ENCODE data around the gene F9. TPM values are rescaled to one million over a fixed set of nuclear protein-coding genes. Genes with fewer than 3 reads are reported as not detected.

Gene F9
- total RNA-seq, 4 donors from 2014 or later: not detected

- Histone ChIP-seq H3K36me3 (no peaks in the 10 kb centered on the region), H3K27me3 (no peaks in the 10 kb centered on the region), H3K9me3 (no peaks in the 10 kb centered on the region), H3K4me3 (no peak overlapping the region), H3K27ac (no peak overlapping the region), H3K4me1 (no peaks in the 10 kb centered on the region)
- intact Hi-C loops (cut with DNase I): no loop called here
- no peak for TF ChIP-seq POLR2A (IDR thresholded peaks at IDR 0.05)
- TF ChIP-seq CTCF (IDR thresholded peaks at IDR 0.05): no peak
- DNase-seq: no peak
- 43 to 46% methylated on average over 4 of the region's 4 CpGs for WGBS, 2 donors
Observed at GRCh38 chrX:139581068-139581467, 50.5 kb downstream of the F9 start.

DNA sequence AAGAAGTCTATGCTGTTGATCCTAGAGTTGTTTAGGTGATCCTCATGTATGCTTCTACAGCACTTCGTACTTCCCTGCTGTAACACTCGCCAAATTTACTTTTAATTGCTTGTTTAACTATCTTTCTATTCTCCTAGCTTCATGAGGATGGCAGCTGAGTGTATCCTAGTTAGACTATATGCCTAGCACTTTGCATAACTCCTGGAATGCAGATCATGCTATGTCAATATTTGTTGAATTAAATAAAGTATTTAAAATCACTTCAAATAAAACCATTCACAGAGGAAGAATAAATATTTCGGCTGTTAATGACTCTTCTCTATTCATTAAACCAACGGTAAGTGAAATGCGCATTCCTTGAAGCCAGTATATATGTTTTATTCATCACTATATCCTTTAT is 55.1 kb downstream of the F9 start:
- Histone ChIP-seq H3K9me3 (no peaks in the 10 kb centered on the region), H3K27ac (no peak overlapping the region), H3K27me3 (no peaks in the 10 kb centered on the region), H3K4me3 (no peak overlapping the region), H3K36me3 (no peaks in the 10 kb centered on the region), H3K4me1 (no peaks in the 10 kb centered on the region)
- 53 to 58% methylated on average over 5 of the region's 5 CpGs for WGBS, 2 donors
- TF ChIP-seq POLR2A (IDR thresholded peaks at IDR 0.05): no peak
- TF ChIP-seq CTCF (IDR thresholded peaks at IDR 0.05): no peak
- no peak for DNase-seq
- intact Hi-C loops (cut with DNase I): no loop called here

DNA sequence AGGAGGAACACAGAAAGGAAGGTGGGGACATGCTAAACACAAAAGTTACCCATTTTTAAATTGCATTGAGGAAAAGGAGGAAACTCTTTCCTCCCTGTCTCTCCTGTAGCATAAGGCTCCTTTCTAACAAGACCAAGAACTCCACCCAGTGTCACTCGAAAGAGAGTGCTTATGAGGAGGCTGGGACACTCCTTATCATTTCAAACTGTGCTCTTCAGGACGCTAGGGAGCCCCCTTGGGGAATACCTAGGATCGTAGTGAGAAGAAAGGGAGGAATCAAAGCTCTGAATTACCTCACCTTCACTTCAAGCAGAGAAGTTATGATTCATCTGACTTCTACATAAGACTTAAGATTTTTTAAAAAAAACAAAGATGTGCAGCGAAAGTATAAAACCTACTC is 65.5 kb downstream of the F9 start:
- Histone ChIP-seq H3K27me3 (no peaks in the 10 kb centered on the region), H3K9me3 (no peaks in the 10 kb centered on the region), H3K36me3 (no peaks in the 10 kb centered on the region), H3K27ac (no peak overlapping the region), H3K4me1 (no peaks in the 10 kb centered on the region), H3K4me3 (no peak overlapping the region)
- TF ChIP-seq CTCF (IDR thresholded peaks at IDR 0.05) (no peak), POLR2A (IDR thresholded peaks at IDR 0.05) (no peak)
- no peak for DNase-seq
- intact Hi-C loops (cut with DNase I): no loop called here
- 33 to 68% methylated on average over 2 to 4 of the region's 4 CpGs for WGBS, 2 donors

DNA sequence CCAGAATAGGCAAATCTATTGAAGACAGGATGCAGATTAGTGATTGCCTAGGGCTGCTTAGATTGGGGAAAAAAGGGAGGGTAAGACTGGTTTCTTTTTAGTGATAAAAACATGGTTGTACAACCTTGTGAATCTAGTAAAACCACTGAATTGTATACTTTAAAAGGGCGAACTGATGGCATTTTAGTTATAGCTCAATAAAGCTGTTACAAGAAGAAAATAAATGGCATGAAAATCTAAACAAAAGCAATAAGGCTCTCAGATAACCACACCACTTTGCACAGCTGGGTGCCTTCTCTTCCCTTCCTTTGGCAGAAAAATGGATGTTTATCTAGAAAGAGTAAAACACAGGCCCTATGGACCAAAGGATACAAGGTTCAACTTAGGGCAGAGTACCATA is 69.6 kb downstream of the F9 start:
- Histone ChIP-seq H3K27ac (no peak overlapping the region), H3K4me3 (no peak overlapping the region), H3K27me3 (no peaks in the 10 kb centered on the region), H3K36me3 (no peaks in the 10 kb centered on the region), H3K9me3 (no peaks in the 10 kb centered on the region), H3K4me1 (no peaks in the 10 kb centered on the region)
- intact Hi-C loops (cut with DNase I): no loop called here
- WGBS, 2 donors: 40 to 83% methylated on average over 1 of the region's 1 CpG
- TF ChIP-seq CTCF (IDR thresholded peaks at IDR 0.05): no peak
- TF ChIP-seq POLR2A (IDR thresholded peaks at IDR 0.05): no peak
- no peak for DNase-seq

Other genes starting within 250 kb of the F9 start
- under 1 TPM in 1 of 4 donors, not detected in 3; 0.15 TPM for gene MCF2, start 177.4 kb downstream of the F9 start, total RNA-seq

Measured in esophagus squamous epithelium (tissue), 5 donors.